Prostate gland (tissue), 2 donors: Measurements from ENCODE around the gene TAF8.

ENCODE experiments used
- POLR2A ChIP-seq: fragments of 450-650 bp; IDR thresholded peaks from one replicate; pipeline ENCODE4 v1.6.1; 2016; ENCODE audit warnings: antibody characterized with exemption, mild to moderate bottlenecking
- POLR2AphosphoS5 ChIP-seq: sonication (generic); formaldehyde crosslinking; IDR thresholded peaks from one replicate; pipeline ENCODE4 v1.6.1; 2017; ENCODE audit warnings: antibody characterized with exemption
- TF ChIP-seq, protein P1 (sequence below), 4 experiments: fragments of 200-600 bp in 2 of 4; fragments of 450-650 bp in 2 of 4; sonication (generic) in 2 of 4; IDR thresholded peaks; 1 replicate in 3 of 4; 2 replicates in 1 of 4; pipeline ENCODE4 v1.5.1; 2016 to 2019; ENCODE audit warnings: antibody characterized with exemption in 4 of 4, mild to moderate bottlenecking in 2 of 4, moderate library complexity in 2 of 4

DNA sequence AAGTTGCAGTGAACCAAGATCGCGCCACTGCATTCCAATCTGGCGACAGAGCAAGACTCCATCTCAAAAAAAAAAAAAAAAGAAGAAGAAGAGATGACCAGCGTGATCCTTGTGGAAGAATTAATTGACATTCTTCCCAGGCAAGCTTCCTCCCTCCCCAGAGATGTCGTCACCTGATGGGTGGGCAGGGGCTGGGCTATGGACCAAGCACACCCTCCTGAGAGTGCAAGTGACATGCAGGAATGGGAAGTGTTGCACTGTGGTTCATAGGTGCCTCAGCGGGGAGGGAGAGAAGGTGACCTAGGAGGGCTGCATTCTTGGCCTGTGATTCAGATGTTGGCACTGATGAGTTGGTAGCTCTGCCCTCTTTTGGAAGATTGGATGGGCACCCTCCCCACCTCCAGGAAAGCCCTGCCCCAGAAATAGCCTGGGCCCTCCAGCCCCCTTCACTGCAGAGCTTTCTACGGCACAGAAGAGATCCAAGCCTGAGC is 37.8 kb downstream of the TAF8 start:
- TF ChIP-seq, protein P1, sequence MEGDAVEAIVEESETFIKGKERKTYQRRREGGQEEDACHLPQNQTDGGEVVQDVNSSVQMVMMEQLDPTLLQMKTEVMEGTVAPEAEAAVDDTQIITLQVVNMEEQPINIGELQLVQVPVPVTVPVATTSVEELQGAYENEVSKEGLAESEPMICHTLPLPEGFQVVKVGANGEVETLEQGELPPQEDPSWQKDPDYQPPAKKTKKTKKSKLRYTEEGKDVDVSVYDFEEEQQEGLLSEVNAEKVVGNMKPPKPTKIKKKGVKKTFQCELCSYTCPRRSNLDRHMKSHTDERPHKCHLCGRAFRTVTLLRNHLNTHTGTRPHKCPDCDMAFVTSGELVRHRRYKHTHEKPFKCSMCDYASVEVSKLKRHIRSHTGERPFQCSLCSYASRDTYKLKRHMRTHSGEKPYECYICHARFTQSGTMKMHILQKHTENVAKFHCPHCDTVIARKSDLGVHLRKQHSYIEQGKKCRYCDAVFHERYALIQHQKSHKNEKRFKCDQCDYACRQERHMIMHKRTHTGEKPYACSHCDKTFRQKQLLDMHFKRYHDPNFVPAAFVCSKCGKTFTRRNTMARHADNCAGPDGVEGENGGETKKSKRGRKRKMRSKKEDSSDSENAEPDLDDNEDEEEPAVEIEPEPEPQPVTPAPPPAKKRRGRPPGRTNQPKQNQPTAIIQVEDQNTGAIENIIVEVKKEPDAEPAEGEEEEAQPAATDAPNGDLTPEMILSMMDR (IDR thresholded peaks at IDR 0.05), result no peak
- TF ChIP-seq POLR2AphosphoS5 (no peak), POLR2A (no peak)
